GM18511 (cell line): ENCODE data around the gene CSK.

Source experiments
- ATAC-seq: cut with Tn5 transposase; IDR thresholded peaks from one replicate; pipeline ENCODE4 v1.9.1; 2021; ENCODE audit warnings: mild to moderate bottlenecking, moderate library complexity; ENCODE audit not compliant: unreplicated experiment

Gene CSK

DNA sequence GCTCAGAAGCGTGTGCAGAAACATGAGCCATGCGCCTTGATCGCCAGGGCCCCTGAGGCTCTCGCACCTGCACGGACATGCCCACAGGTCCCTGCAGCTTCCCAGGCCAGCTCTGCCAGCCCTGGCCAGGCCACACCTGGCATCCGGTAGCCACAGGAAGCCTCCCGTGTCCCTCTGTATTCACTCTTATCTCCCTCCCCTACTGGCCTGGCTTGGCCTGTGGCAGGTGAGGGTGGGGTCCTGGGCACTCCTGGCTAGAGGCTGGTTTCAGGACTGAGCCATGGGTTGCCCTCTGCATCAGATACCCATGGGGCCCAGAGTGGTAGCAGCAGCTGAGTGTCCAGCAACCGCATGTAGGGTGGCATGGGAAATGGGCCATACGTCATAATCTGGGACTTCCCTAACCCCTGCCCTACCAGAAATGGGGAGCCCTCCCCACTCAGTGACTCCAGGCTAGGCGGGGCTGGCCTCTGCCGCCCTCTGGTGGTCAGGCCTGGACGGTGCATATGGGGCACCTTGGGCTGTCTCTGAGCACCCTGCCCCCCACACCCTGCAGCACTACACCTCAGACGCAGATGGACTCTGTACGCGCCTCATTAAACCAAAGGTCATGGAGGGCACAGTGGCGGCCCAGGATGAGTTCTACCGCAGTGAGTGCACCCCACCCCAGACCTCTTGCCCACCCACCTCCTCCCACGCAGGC, 18.1 kb downstream of the CSK start:
- peak; percentile 78 for ATAC-seq

DNA sequence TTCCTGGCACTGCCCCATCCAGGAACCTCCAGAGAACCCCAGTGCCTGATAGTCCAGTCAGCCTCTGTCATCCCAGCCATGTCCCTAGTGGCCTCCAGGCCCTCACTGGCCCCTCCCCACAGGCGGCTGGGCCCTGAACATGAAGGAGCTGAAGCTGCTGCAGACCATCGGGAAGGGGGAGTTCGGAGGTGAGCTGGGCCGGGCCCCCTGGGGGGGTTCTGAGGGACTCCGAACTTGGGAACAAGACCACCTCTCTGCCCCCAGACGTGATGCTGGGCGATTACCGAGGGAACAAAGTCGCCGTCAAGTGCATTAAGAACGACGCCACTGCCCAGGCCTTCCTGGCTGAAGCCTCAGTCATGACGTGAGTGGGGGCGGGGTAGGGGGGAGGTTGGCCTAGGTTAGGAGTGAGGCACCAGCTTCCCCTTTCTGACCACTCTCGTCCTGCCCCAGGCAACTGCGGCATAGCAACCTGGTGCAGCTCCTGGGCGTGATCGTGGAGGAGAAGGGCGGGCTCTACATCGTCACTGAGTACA, 18.7 kb downstream of the CSK start:
- ATAC-seq: no peak

DNA sequence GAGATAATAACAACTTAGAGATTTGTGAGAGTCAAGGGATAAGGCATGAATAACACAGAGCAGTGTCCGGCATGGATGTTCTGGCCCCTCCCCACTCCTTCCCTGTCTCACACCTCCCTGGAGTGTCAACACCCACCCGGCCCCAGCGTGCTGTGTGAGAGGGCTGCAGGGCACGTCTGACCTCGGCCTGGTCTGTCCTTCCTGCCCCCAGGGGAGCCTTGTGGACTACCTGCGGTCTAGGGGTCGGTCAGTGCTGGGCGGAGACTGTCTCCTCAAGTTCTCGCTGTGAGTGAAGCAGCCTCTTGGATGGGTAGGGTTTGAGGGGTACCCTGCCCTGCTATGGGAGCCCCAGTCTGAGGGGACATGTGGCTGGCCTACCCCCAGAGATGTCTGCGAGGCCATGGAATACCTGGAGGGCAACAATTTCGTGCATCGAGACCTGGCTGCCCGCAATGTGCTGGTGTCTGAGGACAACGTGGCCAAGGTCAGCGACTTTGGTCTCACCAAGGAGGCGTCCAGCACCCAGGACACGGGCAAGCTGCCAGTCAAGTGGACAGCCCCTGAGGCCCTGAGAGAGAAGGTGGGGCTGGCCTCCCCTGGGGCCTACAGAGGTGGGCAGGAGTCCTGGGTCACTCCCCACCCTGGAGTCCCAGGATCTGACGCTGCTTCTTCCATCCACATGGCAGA, 19.6 kb downstream of the CSK start:
- ATAC-seq: no peak

DNA sequence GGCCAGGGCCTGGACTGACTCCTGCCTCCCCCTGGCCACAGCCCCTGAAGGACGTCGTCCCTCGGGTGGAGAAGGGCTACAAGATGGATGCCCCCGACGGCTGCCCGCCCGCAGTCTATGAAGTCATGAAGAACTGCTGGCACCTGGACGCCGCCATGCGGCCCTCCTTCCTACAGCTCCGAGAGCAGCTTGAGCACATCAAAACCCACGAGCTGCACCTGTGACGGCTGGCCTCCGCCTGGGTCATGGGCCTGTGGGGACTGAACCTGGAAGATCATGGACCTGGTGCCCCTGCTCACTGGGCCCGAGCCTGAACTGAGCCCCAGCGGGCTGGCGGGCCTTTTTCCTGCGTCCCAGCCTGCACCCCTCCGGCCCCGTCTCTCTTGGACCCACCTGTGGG, 20.4 kb downstream of the CSK start:
- no peak for ATAC-seq

DNA sequence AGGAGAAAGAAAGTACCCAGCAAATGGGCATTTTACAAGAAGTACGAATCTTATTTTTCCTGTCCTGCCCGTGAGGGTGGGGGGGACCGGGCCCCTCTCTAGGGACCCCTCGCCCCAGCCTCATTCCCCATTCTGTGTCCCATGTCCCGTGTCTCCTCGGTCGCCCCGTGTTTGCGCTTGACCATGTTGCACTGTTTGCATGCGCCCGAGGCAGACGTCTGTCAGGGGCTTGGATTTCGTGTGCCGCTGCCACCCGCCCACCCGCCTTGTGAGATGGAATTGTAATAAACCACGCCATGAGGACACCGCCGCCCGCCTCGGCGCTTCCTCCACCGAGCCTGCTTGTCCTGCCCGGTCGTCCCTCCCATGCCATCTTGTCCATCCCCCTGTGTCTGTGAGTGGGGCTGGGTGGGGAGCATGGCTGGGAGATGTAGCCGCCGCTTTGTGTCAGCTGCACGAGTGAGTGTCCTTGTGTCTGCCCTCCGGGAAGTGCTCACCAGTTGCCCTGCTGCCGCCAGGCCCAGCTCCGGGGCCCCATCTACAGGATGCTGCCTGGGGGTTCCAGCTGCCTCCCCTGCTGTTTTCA, 21.1 kb downstream of the CSK start:
- no peak for ATAC-seq

DNA sequence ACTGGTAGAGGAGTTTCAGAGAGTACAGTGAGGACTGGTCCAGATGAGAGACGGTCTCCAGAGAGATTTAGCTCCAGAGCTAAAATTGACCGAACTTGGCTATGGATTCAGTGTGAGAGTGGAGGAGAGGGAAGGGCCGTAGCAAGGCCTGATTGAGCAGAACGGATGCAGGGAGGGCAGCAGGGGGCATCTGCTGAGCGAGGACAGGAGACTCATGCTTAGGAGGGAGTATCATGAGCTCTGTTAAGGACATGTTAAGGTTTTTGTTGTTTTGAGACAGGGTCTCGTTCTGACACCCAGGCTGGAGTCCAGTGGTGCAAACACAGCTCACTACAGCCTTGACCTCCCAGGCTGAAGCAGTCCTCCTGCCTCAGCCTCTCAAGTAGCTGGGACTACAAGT, 23.1 kb downstream of the CSK start:
- no peak for ATAC-seq

DNA sequence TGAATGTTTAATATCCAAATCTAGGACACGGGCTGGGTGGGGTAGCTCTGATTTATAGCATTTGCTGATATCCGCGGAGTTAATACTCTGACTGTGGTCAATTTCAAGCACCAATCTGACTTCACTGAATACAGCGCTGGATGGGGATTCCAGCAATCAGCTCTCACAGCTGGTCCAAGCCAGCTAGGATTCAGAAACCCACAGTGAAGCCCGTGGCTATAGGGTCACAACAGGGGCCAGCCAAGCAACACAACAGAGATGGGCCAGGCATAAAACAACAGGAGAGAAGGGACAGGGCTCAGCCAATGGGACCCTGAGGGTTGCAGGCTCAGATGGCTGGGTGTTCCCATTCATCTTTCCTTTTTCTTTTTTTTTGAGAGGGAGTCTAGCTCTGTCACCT, 25.4 kb downstream of the CSK start:
- no peak for ATAC-seq

DNA sequence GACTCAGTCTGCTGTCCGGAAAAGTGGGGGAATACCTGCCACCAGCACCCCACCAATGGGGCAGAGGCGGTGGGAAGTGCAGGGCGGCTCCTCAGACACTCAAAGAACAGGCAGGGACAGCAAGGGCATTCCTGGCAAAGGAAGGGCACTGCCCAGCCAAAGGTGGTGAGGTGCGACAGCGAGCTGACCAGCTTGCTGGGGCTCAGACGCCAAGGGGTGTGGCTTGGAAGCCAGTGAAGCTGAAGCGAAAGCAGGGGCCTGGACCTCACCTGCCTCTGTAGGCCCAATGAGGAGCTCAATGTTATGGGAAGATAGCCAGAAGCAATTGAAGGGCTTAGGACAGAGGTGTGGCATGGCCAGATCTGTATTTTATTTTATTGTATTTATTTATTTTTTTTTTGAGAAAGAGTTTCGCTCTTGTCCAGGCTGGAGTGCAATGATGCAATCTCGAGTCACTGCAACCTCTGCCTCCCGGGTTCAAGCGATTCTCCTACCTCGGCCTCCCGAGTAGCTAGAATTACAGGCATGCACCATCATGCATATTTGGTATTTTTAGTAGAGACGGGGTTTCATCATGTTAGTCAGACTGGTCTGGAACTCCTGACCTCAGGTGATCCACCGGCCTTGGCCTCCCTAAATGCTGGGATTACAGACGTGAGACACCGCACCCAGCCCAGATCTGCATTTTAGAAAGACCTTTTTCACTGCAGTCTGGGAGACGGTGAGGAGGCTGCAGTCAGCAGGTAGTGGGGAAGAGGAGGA, 26.4 kb downstream of the CSK start:
- ATAC-seq: no peak

DNA sequence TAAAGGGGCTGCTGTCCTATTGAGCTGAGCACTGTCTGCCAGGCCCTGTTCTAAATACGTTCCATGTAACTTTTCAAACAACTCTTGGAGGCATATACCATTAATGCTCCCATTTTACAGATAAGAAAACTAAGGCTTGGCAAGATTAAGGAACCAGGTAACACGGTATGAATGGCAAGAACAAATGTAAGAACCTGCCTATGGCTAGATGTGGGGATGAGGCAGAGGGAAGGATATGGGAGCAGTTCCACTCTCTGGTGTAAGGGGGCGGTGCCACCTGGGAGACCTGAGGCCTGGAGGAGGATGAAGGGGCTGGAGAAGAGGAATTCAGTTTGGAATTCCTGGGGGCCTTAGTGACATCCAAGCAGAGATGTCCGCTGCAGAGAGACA, 27.0 kb downstream of the CSK start:
- no peak for ATAC-seq

DNA sequence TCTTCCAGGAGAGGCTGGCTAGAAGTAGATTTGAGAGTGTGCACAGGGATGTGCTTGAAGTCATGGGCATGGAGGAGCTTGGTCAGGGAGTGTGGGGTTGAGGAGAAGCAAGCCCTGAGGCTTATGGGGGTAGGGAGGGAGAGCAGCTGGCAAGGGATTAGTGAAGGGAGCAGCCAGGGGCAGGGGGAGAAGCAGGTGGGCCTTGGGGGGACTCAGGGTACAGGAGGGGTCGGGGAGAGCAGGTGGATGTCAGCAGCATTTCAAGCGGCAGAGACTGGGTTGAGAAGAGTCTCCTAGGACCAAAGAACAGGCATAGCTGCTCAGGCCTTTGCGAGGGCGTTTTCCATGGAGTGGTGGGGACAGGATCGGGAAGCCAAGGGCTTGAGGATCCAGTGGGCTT, 27.4 kb downstream of the CSK start:
- no peak for ATAC-seq

DNA sequence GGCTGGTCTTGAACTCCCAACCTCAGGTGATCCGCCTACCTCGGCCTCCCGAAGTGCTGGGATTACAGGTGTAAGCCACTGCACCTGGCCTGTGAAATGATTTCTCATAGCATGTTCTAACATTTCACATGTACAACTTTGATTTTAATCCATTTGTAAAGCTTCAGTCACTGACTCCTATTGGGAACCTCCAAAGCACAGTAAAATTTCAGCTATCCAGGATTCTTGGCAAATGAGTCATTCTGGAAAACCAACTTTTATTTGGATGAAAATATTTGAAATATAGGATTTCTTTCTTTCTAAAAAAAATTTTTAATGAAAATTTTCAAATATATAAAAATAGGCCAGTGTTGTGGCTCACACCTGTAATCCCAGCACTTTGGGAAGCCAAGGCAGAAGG, 28.1 kb downstream of the CSK start:
- ATAC-seq: no peak

DNA sequence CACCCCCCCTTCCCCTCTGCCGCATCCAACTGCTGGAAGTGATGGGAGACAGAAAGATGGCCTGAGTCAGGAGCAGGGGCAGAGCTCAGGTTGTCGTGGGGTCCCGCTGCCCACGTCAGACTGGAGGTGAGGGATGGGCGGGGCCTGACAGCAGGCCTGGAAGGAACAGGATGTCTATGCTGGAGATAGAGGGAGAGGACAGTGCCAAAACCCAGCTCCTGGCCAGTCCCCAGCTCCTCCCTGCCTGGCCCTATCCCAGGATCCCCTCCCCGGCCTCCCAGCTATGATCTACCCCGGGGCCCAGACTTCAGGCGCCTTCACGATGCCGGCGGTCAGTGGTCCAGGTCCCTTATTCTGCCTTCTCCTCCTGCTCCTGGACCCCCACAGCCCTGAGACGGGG, 30.7 kb downstream of the CSK start, which contains the start of gene LMAN1L:
LMAN1L (plus strand) TSS at position 303 of the 400 bp plus-strand sequence; CDS start at position 323, 20 bp downstream.
- ATAC-seq: no peak

DNA sequence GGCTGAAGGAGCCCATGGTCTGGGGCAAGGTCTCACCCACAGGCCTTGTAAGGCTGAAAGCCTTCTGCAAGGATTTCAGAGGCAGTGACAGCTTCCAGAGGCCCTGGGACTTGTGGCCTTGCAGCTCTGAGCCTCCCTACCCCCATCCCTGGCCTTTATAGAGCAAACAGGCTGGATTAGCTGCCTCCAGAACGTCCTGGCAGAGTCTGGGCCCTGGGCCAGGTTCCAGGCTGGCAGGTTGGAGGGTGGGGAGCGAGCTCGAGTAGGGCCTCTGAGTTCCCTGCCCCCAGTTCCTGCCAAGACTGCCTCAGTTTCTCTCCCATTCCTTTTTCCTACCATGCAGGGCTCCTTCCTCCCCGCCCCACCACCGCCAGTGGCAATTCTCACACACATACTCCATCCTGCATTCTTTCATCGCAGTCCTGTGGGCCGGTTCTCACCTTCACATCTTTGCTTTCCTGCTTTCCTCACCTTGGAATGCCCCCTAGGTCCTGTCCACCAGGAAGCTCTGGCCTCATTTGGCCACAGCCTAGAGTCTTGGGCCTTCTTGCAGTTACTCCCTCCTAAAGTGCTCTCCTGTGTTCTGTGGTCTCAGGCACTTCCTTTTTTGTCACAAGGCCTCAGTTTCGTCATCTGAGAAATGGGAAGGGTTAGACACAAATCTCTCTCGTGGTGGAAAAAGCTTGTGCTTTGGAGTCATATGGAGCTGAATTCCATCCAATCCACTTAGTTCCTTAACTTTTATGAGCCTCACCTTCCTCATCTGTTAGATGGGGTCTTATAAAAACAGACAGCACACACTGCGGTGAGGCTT, 33.4 kb downstream of the CSK start:
- no peak for ATAC-seq

DNA sequence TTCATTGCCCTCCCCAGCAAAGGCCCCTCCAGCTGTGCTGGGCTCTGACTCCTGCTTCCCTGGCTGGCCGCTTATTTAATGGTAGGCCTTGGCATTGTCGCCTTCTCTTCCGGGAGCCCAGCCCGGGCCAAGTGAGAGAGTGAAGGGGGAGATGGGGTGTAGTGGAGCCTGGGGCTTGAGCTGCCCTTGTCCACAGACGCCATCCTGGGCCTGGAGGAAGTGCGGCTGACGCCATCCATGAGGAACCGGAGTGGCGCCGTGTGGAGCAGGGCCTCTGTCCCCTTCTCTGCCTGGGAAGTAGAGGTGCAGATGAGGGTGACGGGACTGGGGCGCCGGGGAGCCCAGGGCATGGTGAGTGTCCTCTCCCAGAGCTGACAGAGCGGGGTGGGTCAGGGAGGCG, 34.1 kb downstream of the CSK start:
- ATAC-seq: no peak

DNA sequence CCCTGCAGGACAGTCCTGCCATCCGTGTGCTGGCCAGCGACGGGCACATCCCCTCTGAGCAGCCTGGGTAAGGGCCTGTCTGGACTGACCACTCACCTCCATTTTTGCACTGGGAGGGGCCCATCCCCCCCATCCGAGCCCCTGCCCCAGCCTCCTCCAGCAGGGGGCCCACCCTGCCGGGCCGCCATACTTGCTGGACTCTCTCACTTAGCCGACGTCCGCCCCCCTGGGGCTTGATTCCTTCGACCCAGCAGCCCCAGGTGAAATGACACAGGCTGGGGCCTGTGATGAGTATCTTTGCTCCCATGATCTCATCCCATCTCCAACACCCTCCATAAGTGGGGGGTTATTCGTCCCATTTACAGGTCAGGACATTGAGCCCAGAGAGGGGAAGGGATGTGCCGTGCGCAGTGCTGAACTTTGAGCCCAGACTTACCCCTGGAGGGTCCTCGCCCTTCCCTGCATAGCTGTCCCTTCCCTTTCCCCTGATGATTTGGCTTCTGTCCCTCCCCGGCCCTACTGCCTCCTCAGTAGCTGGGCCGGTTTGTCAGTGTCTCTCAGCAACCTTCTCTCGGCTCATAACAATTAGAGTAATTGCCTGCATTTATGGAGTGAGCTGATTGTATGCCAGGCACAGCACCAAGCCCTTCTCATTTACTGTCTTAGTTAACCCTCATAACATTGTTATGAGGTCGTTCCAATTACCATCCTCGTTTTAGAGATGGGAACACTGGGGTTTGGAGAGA, 34.9 kb downstream of the CSK start:
- no peak for ATAC-seq

DNA sequence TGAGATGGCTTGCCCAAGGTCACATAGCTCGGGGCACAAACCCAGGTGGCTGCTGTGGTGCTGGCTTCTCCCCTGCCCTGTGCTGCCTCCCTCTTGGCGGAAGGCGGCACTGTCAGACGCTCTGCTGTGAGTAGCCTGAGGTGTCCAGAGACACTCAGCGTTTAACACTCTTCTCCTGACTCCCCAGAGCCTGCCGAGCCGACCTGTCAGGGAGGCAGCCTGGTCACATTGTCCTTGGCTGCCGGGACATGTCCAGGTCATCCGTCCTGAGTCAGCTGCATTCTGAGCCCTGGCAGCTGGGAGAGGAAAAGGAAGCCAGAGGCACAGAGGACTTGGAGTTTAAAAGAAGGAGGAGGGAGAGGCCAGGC, 35.5 kb downstream of the CSK start:
- ATAC-seq: no peak

DNA sequence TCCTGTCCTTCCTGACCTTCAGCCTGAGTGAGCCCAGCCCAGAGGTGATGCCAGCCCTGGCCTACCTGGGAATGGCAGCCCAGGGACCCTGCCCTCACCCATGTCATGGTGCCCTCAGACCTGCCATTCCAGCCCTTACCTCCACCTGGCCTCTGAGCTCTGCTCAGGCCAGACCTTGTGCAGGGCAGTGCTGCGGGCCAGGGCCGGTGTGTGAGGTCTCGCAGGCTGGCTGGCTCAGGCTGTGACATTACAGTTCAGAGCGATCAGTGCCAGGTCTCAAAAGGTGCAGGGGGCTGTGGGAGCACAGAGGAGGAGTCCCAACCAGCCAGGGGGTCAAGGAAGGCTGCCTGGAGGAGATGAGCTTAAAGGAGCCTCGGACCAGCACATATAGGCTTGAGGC, 38.2 kb downstream of the CSK start:
- ATAC-seq: no peak

DNA sequence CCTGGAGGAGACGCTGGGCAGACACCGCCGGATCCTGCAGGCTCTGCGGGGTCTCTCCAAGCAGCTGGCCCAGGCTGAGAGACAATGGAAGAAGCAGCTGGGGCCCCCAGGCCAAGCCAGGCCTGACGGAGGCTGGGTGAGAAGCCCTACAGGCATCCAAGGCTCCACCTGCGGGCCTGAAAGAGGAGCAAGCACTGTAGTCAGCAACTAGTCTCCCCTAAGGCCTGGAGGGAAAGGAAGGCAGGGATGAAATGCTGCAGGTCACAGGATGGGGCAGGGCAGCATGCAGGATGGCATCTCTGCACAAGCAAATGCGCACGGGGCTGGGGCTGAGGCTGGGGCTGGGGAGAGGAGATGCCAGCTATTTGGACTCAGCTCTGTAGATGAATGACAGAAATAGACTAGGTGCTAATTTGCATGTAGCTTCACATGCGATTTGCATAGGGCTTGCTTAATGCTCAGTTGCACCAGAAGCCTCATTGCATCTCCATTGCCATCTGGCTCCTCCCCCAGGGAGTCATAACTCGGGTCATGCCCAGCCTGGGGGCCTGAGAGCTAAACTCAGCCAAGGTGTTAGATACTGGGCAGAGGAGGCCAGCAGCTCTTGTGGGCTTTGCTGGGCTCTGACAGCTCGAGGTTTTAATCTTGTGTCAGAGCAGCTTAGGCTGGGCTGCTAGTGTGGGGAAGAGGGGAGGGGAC, 39.4 kb downstream of the CSK start:
- peak; percentile 90 for ATAC-seq

DNA sequence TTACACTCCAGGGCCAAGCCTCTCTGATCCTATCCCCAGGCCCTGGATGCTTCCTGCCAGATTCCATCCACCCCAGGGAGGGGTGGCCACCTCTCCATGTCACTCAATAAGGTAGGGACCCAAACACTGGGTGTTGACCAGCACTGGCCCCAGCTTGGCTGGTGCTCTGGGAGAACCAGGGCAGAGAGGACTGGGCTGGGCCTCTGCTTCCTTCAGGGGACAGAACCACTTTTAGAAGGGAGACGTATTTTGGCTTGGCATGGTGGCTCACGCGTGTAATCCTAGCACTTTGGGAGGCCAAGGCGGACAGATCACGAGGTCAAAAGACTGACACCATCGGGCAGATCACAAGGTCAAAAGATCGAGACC, 39.9 kb downstream of the CSK start:
- no peak for ATAC-seq
